GM20431 (cell line): ENCODE measurements around the gene PHACTR3.

Experiments
- in situ Hi-C: fragments of 300-500 bp; cut with MseI, MboI; formaldehyde crosslinking; loops from one replicate; pipeline ENCODE4 v1.15.0; 2020; ENCODE audit warnings: low sequenced_read_pairs; ENCODE audit not compliant: unreplicated experiment

Gene PHACTR3

DNA sequence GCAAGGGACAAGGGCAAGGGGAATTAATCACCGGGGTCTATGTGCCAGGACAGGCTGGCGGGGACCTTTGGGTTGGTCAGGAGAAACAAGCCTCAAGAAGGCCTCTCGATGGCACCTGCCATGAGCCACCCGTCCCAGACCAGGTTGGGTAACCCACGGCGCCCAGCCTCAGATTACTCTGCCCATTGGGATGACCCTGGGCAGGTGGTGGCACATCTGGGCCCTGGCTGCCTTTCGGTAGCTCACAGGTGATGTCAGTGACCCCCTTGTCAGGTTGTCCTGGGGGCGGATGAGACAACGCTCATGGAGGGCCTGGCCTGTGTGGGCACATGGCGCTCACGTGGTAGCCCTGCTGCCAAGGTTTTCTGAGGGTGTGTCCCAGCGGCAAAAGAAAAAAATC is 176.9 kb downstream of the PHACTR3 start:
- in situ Hi-C loops, result no loop called here

- in situ Hi-C loops, result no loop called here
Measured at GRCh38 chr20:59782986-59783640, 178.8 kb downstream of the PHACTR3 start.

GRCh38 chr20:59783641-59784010 is 179.3 kb downstream of the PHACTR3 start:
- in situ Hi-C loops, result no loop called here

DNA sequence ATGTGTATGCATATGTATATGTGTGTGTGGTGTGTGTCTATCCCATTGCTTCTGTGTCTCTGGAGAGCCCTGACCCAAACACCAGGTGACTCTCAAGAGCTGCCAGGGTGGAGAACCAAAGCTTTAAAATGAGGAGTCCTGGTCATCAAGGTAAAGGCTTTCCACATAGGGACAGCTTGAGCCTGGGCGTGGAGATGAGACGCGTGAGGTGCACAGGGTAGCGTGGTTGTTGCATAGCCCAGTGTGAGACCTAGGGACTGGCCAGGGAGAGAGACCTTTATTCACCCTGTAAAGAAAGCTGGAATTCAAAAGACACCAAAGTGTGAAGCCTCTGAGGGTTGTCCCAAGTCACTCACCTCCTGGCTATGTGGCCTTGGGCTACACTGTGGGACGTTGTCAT is 180.0 kb downstream of the PHACTR3 start:
- in situ Hi-C loops, result no loop called here

GRCh38 chr20:59784791-59785668 is 180.7 kb downstream of the PHACTR3 start:
- in situ Hi-C loops, result no loop called here

- in situ Hi-C loops, result no loop called here
Measured at GRCh38 chr20:59785669-59785959, 181.3 kb downstream of the PHACTR3 start.

- in situ Hi-C loops, result no loop called here
Measured at GRCh38 chr20:59785986-59786795, 181.9 kb downstream of the PHACTR3 start.

GRCh38 chr20:59786801-59787537 is 182.6 kb downstream of the PHACTR3 start:
- in situ Hi-C loops, result no loop called here

GRCh38 chr20:59787538-59787890 is 183.2 kb downstream of the PHACTR3 start:
- in situ Hi-C loops, result no loop called here

- in situ Hi-C loops, result no loop called here
Measured at GRCh38 chr20:59788196-59788735, 183.9 kb downstream of the PHACTR3 start.

DNA sequence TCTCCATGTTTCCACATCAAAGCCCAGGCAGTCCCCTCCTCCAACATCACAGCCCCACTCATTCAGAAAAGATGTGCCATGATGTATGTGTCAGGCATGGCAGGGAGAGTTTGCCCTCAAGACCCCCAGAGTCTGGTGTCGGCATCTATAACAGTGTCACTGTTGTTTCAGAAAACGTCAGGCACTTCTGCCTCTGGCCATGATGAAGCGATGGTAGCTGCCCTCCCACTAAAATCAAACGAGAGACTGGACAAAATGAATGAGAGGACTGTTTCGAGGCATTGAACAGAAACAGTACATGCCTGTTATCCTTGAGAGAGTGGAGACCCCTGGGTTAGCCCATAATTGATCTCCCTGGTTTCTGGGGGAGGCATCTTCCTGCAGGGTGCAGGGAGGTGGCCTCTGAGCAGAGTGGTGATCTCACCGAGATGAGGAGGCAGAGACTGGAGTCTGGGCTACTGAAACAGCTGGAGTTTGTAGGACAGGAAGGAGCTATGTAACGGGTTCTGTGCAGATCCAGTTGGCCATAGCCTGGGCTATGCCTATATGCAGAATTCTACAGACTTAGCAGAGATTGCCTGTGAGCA is 184.6 kb downstream of the PHACTR3 start:
- in situ Hi-C loops, result no loop called here

DNA sequence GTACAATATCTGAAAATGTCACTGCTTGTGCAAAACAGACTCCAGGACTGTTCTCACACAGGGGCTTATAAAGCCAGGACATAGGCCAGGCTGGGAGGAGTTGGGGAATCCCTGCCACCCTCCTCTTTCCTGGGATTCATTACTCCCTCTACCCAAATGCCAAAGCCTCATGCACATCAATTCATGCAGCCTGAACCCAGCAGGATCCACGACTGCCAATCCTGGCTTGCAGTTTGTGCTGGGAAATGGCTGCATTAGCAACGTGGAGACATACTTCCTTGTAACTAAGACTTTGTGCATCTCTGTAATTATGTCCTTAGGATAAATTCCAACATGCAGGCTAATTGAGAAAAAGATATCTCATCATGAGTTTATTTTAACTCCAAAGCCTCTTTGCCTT is 185.3 kb downstream of the PHACTR3 start:
- in situ Hi-C loops, result no loop called here

DNA sequence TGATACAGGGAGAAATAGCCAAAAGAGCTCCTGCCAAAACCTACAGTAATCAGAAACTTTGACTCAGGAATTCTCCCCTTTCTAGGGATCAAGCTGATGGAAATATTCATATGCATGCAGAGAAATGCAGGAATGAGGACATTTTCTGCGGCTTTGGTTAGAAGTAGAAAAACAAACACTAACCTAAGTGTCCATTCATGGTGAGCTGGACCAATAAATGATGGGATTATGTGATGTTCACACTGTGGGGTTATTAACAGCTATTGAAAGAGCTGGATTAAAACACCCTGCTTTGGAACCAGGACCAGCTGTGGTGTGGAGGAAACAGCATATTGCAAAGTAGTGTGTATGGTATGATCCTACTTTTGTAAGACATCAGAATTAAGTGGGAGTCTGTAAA is 186.0 kb downstream of the PHACTR3 start:
- in situ Hi-C loops, result no loop called here

DNA sequence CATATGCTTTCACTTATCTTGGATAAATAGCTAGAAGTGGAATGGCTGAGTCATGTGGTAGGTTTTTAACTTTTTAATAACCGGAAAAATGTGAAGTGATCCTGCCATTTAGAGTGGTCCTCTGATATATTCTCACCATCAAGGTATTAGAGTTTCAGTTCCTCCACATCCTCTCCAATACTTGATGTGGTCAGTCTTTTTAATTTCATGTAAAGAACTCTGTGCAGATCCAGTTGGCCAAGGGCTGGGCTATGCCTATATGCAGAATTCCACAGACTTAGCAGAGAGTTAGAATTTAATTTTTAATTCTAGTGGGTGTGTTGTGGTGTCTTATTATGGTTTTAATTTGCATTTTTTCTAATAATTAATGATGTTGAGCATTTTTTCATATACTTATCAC is 188.0 kb downstream of the PHACTR3 start:
- in situ Hi-C loops, result no loop called here

DNA sequence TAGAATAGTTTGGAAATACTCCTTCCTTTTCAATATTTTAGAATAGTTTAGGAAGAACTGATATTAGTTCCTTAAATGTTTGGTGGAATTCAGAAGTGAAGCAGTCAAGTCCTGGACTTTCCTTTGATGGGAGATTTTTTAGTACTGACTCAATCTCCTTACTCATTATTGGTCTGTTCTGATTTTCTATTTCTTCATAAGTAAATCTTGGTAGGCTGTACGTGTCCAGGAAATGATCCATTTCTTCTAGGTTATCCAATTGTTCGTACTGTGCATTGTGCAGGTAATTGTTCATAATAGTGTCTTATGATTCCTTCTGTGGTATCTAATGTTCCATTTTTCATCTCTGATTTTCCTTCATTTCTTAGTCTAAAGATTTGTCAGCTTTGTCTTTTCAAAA is 190.2 kb downstream of the PHACTR3 start:
- in situ Hi-C loops, result no loop called here

DNA sequence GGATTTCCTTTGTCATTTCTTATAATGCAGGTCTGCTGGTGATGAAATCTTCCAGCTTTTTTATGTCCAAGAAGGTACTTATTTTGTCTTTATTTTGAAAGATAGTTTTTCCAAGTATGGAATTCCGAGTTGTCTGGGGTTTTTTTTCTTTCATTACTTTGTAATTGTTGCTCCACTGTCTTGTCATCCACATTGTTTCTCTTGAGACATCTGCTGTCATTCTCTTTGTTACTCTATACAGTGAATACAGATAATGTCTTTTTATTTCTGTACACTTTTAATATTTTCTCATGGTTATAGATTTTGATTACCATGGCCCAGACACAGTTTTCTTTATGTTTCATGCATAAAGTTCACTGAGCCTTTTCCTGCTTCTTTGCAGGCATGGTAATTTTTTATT is 196.0 kb downstream of the PHACTR3 start:
- in situ Hi-C loops, result no loop called here

GRCh38 chr20:59802018-59802417 is 197.7 kb downstream of the PHACTR3 start:
- in situ Hi-C loops, result no loop called here

GRCh38 chr20:59802471-59803221 is 198.3 kb downstream of the PHACTR3 start:
- in situ Hi-C loops, result no loop called here

GRCh38 chr20:59804347-59804746 is 200.0 kb downstream of the PHACTR3 start:
- in situ Hi-C loops, result no loop called here
